Astrocyte (in vitro differentiated cells and primary cell): ENCODE results near the gene ARFIP1. TPM values are rescaled to one million over a fixed set of nuclear protein-coding genes. Genes with fewer than 3 reads are reported as not detected.
"Not testable (repeated sequence)": the region's sequence is repeated elsewhere in the genome, so short reads cannot be mapped to it uniquely, and the experiment has no call there.

ENCODE experiments used
- DNase-seq: peaks from one replicate; pipeline ENCODE4 v3.0.0-alpha.2; 2010; ENCODE audit warnings: low read depth
- FAIRE-seq: peaks from 2 replicates; lab custom pipeline; 2011; peaks lifted over from hg19 to GRCh38; lab: Jason Lieb, UNC
- H2AFZ ChIP-seq: 2 replicates; pipeline ENCODE4 v1.6.0; 2012; ENCODE audit warnings: low read depth, low read length, inconsistent platforms
- H3K27ac ChIP-seq: 2 replicates; pipeline ENCODE4 v1.5.1; 2011; ENCODE audit warnings: low read depth, low read length, inconsistent platforms
- H3K27me3 ChIP-seq: 2 replicates; pipeline ENCODE4 v1.6.0; 2011; ENCODE audit warnings: low read length, inconsistent platforms; ENCODE audit not compliant: insufficient read depth
- H3K36me3 ChIP-seq: 2 replicates; pipeline ENCODE4 v1.5.1; 2011; ENCODE audit warnings: low read length, inconsistent platforms; ENCODE audit not compliant: insufficient read depth
- H3K4me1 ChIP-seq: 2 replicates; pipeline ENCODE4 v1.5.1; 2011; ENCODE audit warnings: low read length, inconsistent platforms; ENCODE audit not compliant: insufficient read depth
- H3K4me2 ChIP-seq: 2 replicates; pipeline ENCODE4 v1.6.0; 2012; ENCODE audit warnings: low read length, inconsistent platforms
- H3K4me3 ChIP-seq: 2 replicates; pipeline ENCODE4 v1.5.1; 2011; ENCODE audit warnings: low read depth, mild to moderate bottlenecking, low read length, inconsistent platforms; ENCODE audit not compliant: insufficient read depth
- H3K79me2 ChIP-seq: 2 replicates; pipeline ENCODE4 v1.6.0; 2012; ENCODE audit warnings: mild to moderate bottlenecking, low read length, inconsistent platforms; ENCODE audit not compliant: insufficient read depth
- H3K9ac ChIP-seq: 2 replicates; pipeline ENCODE4 v1.6.0; 2012; ENCODE audit warnings: mild to moderate bottlenecking, low read length, inconsistent platforms
- H3K9me3 ChIP-seq: 2 replicates; pipeline ENCODE4 v1.5.1; 2012; ENCODE audit warnings: low read depth, mild to moderate bottlenecking, low read length, inconsistent platforms; ENCODE audit not compliant: insufficient read depth
- H4K20me1 ChIP-seq: 2 replicates; pipeline ENCODE4 v1.6.0; 2012; ENCODE audit warnings: low read length, inconsistent platforms; ENCODE audit not compliant: insufficient read depth
- H3K27ac Mint-ChIP-seq: one replicate; pipeline ENCODE4 v1.8.0; 2021; ENCODE audit warnings: mild to moderate bottlenecking, mixed read lengths; ENCODE audit not compliant: unreplicated experiment
- H3K27me3 Mint-ChIP-seq: one replicate; pipeline ENCODE4 v1.8.0; 2021; ENCODE audit warnings: low read depth, mixed read lengths; ENCODE audit not compliant: unreplicated experiment
- H3K36me3 Mint-ChIP-seq: one replicate; pipeline ENCODE4 v1.8.0; 2021; ENCODE audit warnings: low read depth, mixed read lengths; ENCODE audit not compliant: unreplicated experiment
- H3K4me1 Mint-ChIP-seq: one replicate; pipeline ENCODE4 v1.8.0; 2021; ENCODE audit warnings: low read depth, mixed read lengths; ENCODE audit not compliant: unreplicated experiment
- H3K4me3 Mint-ChIP-seq: one replicate; pipeline ENCODE4 v1.8.0; 2021; ENCODE audit warnings: mild to moderate bottlenecking, moderate library complexity, mixed read lengths; ENCODE audit not compliant: unreplicated experiment
- H3K9me3 Mint-ChIP-seq: one replicate; pipeline ENCODE4 v1.8.0; 2021; ENCODE audit warnings: mild to moderate bottlenecking, mixed read lengths; ENCODE audit not compliant: unreplicated experiment
- EZH2 ChIP-seq: IDR thresholded peaks from 2 replicates; pipeline ENCODE4 v1.6.1; 2012; ENCODE audit warnings: mild to moderate bottlenecking, low read length, inconsistent platforms; ENCODE audit not compliant: insufficient read depth
- total RNA-seq: library from RNA; stranded (reverse); gene quantifications from 2 replicates; pipeline ENCODE4 v1.2.1, GENCODE V29; 2021
- TF ChIP-seq, protein P1 (sequence below): IDR thresholded peaks from 2 replicates; pipeline ENCODE4 v1.5.1; 2011; ENCODE audit warnings: low read depth, mild to moderate bottlenecking, inconsistent platforms, low read length, moderate library complexity; ENCODE audit not compliant: insufficient read depth

Gene ARFIP1
- total RNA-seq, 1 donor from 2014 or later, result 30.7 TPM

GRCh38 chr4:152831416-152831815 lies 51.7 kb downstream of the ARFIP1 start:
- H3K4me3 Mint-ChIP-seq, result no peak overlapping the region
- no peak overlapping the region for H3K4me2 ChIP-seq
- FAIRE-seq, result no peak

DNA sequence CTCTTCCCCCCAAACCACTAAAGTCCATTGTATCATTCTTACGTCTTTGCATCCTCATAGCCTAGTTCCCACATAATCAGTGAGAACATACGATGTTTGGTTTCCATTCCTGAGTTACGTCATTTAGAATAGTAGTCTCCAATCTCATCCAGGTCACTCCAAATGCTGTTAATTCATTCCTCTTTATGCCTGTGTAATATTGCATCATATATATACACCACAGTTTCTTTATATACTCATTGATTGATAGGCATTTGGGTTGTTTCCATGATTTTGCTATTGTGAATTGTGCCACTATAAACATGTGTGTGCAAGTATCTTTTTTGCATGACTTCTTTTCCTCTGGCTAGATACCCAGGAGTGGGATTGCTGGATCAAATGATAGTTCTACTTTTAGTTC lies 57.2 kb downstream of the ARFIP1 start:
- Histone ChIP-seq H4K20me1 (peaks cover 4% of the 10 kb centered on the region), H3K9ac (no peak overlapping the region), H3K4me1 (no peaks in the 10 kb centered on the region), H2AFZ (no peak overlapping the region), H3K36me3 (no peaks in the 10 kb centered on the region), H3K9me3 (no peaks in the 10 kb centered on the region), H3K4me3 (no peak overlapping the region), H3K79me2 (no peaks in the 10 kb centered on the region), H3K4me2 (no peak overlapping the region), H3K27ac (no peak overlapping the region), H3K27me3 (no peaks in the 10 kb centered on the region)
- no peaks in the 10 kb centered on the region for H3K4me1 Mint-ChIP-seq
- peaks cover 9% of the 10 kb centered on the region for H3K9me3 Mint-ChIP-seq
- TF ChIP-seq, protein P1, sequence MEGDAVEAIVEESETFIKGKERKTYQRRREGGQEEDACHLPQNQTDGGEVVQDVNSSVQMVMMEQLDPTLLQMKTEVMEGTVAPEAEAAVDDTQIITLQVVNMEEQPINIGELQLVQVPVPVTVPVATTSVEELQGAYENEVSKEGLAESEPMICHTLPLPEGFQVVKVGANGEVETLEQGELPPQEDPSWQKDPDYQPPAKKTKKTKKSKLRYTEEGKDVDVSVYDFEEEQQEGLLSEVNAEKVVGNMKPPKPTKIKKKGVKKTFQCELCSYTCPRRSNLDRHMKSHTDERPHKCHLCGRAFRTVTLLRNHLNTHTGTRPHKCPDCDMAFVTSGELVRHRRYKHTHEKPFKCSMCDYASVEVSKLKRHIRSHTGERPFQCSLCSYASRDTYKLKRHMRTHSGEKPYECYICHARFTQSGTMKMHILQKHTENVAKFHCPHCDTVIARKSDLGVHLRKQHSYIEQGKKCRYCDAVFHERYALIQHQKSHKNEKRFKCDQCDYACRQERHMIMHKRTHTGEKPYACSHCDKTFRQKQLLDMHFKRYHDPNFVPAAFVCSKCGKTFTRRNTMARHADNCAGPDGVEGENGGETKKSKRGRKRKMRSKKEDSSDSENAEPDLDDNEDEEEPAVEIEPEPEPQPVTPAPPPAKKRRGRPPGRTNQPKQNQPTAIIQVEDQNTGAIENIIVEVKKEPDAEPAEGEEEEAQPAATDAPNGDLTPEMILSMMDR, result no peak
- no peak for TF ChIP-seq EZH2
- peaks cover 26% of the 10 kb centered on the region for H3K36me3 Mint-ChIP-seq
- DNase-seq (no peak), FAIRE-seq (no peak)
- no peak overlapping the region for H3K4me3 Mint-ChIP-seq
- H3K27ac Mint-ChIP-seq, result no peak overlapping the region
- H3K27me3 Mint-ChIP-seq, result no peaks in the 10 kb centered on the region

More at GRCh38 chr4:152831416-152831815, 51.7 kb downstream of the ARFIP1 start:
- no peaks in the 10 kb centered on the region for H3K27me3 ChIP-seq
- H3K79me2 ChIP-seq, result no peaks in the 10 kb centered on the region
- no peaks in the 10 kb centered on the region for H3K9me3 ChIP-seq
- H3K9ac ChIP-seq, result no peak overlapping the region
- H3K27me3 Mint-ChIP-seq, result no peaks in the 10 kb centered on the region
- H3K4me1 Mint-ChIP-seq, result no peaks in the 10 kb centered on the region
- no peaks in the 10 kb centered on the region for H3K4me1 ChIP-seq
- H4K20me1 ChIP-seq, result peaks cover 14% of the 10 kb centered on the region
- H3K36me3 ChIP-seq, result no peaks in the 10 kb centered on the region
- H3K36me3 Mint-ChIP-seq, result peaks cover 16% of the 10 kb centered on the region
- no peak overlapping the region for H2AFZ ChIP-seq
- no peak for DNase-seq
- H3K4me3 ChIP-seq, result no peak overlapping the region
- no peaks in the 10 kb centered on the region for H3K9me3 Mint-ChIP-seq
- H3K27ac Mint-ChIP-seq, result no peak overlapping the region
- TF ChIP-seq, protein P1, result no peak
- no peak for TF ChIP-seq EZH2
- no peak overlapping the region for H3K27ac ChIP-seq

GRCh38 chr4:152839729-152840128 lies 60.0 kb downstream of the ARFIP1 start:
- FAIRE-seq, result not testable (repeated sequence)

More at GRCh38 chr4:152839729-152840128, 60.0 kb downstream of the ARFIP1 start:
- H3K36me3 ChIP-seq, H3K27ac Mint-ChIP-seq, H2AFZ ChIP-seq, H3K27me3 ChIP-seq, H3K9ac ChIP-seq, H3K9me3 ChIP-seq, H3K79me2 ChIP-seq, H3K4me2 ChIP-seq, H3K4me1 Mint-ChIP-seq, H3K4me3 ChIP-seq, DNase-seq, H3K27me3 Mint-ChIP-seq, H3K4me1 ChIP-seq, H3K4me3 Mint-ChIP-seq, H3K27ac ChIP-seq: not testable (repeated sequence)
- peaks cover 18% of the 10 kb centered on the region for H4K20me1 ChIP-seq
- Mint-ChIP-seq H3K9me3 (peaks cover 12% of the 10 kb centered on the region), H3K36me3 (peaks cover 16% of the 10 kb centered on the region)
